ENCODE data around the gene ZNF844. TPM values are rescaled to one million over a fixed set of nuclear protein-coding genes. Genes with fewer than 3 reads are reported as not detected.
"Not testable (repeated sequence)": the region's sequence is repeated elsewhere in the genome, so short reads cannot be mapped to it uniquely, and the experiment has no call there.

Gene ZNF844
- polyA plus RNA-seq, 1 of the 3 experiments (the other 2 are of a cell fraction): 0.28 TPM

DNA sequence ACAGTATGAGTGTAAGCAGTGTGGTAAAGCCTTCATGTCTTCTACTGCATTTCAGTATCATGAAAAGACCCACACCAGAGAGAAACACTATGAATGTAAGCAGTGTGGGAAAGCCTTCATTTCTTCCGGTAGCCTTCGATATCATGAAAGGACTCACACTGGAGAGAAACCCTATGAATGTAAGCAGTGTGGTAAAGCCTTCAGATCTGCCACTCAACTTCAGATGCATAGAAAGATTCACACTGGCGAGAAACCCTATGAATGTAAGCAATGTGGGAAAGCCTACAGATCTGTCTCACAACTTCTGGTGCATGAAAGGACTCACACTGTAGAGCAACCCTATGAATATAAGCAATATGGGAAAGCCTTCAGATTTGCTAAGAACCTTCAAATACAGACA, 12.8 kb downstream of the ZNF844 start:
- Histone ChIP-seq H3K4me2 (no peak overlapping the region), H3K79me2 (ENCODE audit: insufficient read depth) (no peaks in the 10 kb centered on the region), H3K27ac (ENCODE audit: low read depth in 2 of 2, low read length in 1 of 2) (no peak overlapping the region), H3K36me3 (replicated peaks in 1 of 2; ENCODE audit: control insufficient read depth in 1 of 2, insufficient read depth in 2 of 2, low read length in 1 of 2) (peaks cover 14 to 21% of the 10 kb centered on the region in 2 experiments), H3K9me2 (no peaks in the 10 kb centered on the region), H2AFZ (ENCODE audit: low read depth) (no peak overlapping the region), H3K27me3 (ENCODE audit: insufficient read depth) (no peaks in the 10 kb centered on the region), H3K9me3 (peaks cover 24% of the 10 kb centered on the region; the same call in 1 of the 2 replicates), H3K9ac (no peak overlapping the region), H3K4me1 (ENCODE audit: control insufficient read depth in 1 of 2, insufficient read depth in 2 of 2, low read depth in 1 of 2, low read length in 1 of 2) (no peaks in the 10 kb centered on the region), H3F3A (replicated peaks; ENCODE audit: insufficient read depth) (no peaks in the 10 kb centered on the region), H4K20me1 (ENCODE audit: insufficient read depth) (no peaks in the 10 kb centered on the region), H3K4me3 (ENCODE audit: low read depth in 2 of 2, low read length in 1 of 2) (no peak overlapping the region; a peak in 1 of 4 replicates)
- TF ChIP-seq FOXJ3 (CRISPR knock-in tag; IDR thresholded peaks at IDR 0.05): no peak
- TF ChIP-seq, protein P1, sequence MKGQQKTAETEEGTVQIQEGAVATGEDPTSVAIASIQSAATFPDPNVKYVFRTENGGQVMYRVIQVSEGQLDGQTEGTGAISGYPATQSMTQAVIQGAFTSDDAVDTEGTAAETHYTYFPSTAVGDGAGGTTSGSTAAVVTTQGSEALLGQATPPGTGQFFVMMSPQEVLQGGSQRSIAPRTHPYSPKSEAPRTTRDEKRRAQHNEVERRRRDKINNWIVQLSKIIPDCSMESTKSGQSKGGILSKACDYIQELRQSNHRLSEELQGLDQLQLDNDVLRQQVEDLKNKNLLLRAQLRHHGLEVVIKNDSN (IDR thresholded peaks at IDR 0.05; ENCODE audit: borderline replicate concordance, low read depth): no peak
- no peak for TF ChIP-seq MEF2A (IDR thresholded peaks at IDR 0.05; ENCODE audit: borderline replicate concordance, low read depth)
- TF ChIP-seq JUND (IDR thresholded peaks at IDR 0.05): no peak
- TF ChIP-seq RFX5 (IDR thresholded peaks at IDR 0.05; ENCODE audit: low read length): no peak
- no peak for TF ChIP-seq SMC3 (IDR thresholded peaks at IDR 0.05; ENCODE audit: low read depth, low read length)
- no peak for TF ChIP-seq FOSL2 (IDR thresholded peaks at IDR 0.05; ENCODE audit: borderline replicate concordance, low read depth)
- no peak for TF ChIP-seq MXI1 (IDR thresholded peaks at IDR 0.05; ENCODE audit: low read depth, low read length)
- no peak for TF ChIP-seq TEAD4 (IDR thresholded peaks at IDR 0.05; ENCODE audit: borderline replicate concordance, insufficient read depth)
- ChIA-PET CTCF (no interaction called here), POLR2A (no interaction called here)
- no peak for DNase-seq
- WGBS (ENCODE audit: low lambda C conversion rate): 68% methylated on average over 3 of the region's 3 CpGs

DNA sequence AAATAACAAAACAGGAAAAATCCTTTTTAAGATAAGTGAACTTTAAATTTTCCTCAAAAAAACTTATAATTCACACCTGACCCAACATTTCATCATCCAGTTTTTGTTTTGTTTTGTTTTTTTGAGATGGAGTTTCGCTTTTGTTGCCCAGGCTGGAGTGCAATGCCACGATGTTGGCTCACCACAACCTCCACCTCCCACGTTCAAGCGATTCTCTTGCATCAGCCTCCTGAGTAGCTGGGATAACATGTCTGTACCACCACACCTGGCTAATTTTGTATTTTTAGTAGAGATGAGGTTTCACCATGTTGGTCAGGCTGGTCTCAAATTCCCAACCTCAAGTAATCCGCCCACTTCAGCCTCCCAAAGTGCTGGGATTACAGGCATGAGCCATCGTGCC, 18.8 kb downstream of the ZNF844 start:
- H3K4me2 ChIP-seq; H3K79me2 ChIP-seq (ENCODE audit: insufficient read depth); H3K27me3 ChIP-seq (ENCODE audit: insufficient read depth); H3K4me3 ChIP-seq (ENCODE audit: low read depth in 2 of 2, low read length in 1 of 2); DNase-seq; H3K36me3 ChIP-seq (replicated peaks in 1 of 2; ENCODE audit: control insufficient read depth in 1 of 2, insufficient read depth in 2 of 2, low read length in 1 of 2); H3K9ac ChIP-seq; H3K9me2 ChIP-seq; H3K9me3 ChIP-seq; H4K20me1 ChIP-seq (ENCODE audit: insufficient read depth); H3K4me1 ChIP-seq (ENCODE audit: control insufficient read depth in 1 of 2, insufficient read depth in 2 of 2, low read depth in 1 of 2, low read length in 1 of 2); H3F3A ChIP-seq (replicated peaks; ENCODE audit: insufficient read depth); H2AFZ ChIP-seq (ENCODE audit: low read depth); H3K27ac ChIP-seq (ENCODE audit: low read depth in 2 of 2, low read length in 1 of 2): not testable (repeated sequence)
- CTCF ChIA-PET: interaction anchor here (1.2 kb wide), 1 partner anchor 24 kb away, joined by 4 read pairs; no protein-coding TSS in a partner anchor
- 44% methylated on average over 6 of the region's 6 CpGs for WGBS (ENCODE audit: low lambda C conversion rate)
- POLR2A ChIA-PET: interaction anchor here (1.0 kb wide), 1 partner anchor 31 kb away, joined by 4 read pairs; no protein-coding TSS in a partner anchor

DNA sequence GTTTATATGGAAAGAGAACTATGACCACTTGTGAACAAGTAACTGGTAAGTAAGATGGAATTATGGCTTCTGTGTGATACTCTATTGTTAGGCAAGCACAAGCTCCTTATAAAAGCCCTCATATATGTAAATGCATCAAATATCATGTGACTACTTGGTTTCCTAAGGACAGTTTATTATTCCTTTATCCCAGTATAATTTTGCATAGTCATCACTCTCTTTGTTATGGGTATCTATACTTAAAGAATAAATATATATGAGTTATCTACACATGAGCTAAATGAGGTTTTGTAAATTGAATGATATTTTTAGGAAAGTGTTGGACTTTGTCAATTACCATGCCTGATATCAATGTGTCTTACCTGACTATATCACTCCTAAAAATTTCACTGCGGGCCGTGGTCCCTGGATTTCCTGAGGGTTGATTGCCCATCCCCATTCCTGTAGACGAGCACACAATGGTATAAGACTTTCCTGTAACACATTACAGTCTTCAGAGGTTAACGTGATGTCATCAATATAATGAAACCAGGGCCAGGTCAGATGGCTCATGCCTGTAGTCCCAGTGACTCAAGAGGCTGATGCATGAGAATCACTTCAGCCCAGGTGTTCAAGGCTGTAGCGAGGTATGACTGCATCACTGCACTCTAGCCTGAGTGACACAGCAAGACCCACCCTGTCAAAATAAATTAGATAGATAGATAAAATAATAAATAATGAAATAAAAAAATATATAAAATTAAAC, 20.7 kb downstream of the ZNF844 start:
- WGBS (ENCODE audit: low lambda C conversion rate): 43% methylated on average over 5 of the region's 5 CpGs
- Histone ChIP-seq H2AFZ (ENCODE audit: low read depth) (no peak overlapping the region), H3K27me3 (ENCODE audit: insufficient read depth) (no peaks in the 10 kb centered on the region), H4K20me1 (ENCODE audit: insufficient read depth) (no peaks in the 10 kb centered on the region), H3K79me2 (ENCODE audit: insufficient read depth) (no peaks in the 10 kb centered on the region), H3K9me3 (no peaks in the 10 kb centered on the region), H3K4me3 (ENCODE audit: low read depth in 2 of 2, low read length in 1 of 2) (no peak overlapping the region), H3K36me3 (replicated peaks in 1 of 2; ENCODE audit: control insufficient read depth in 1 of 2, insufficient read depth in 2 of 2, low read length in 1 of 2) (no peaks in the 10 kb centered on the region), H3K9ac (no peak overlapping the region), H3K27ac (ENCODE audit: low read depth in 2 of 2, low read length in 1 of 2) (no peak overlapping the region), H3K4me2 (no peak overlapping the region), H3K4me1 (ENCODE audit: control insufficient read depth in 1 of 2, insufficient read depth in 2 of 2, low read depth in 1 of 2, low read length in 1 of 2) (no peaks in the 10 kb centered on the region), H3K9me2 (no peaks in the 10 kb centered on the region), H3F3A (replicated peaks; ENCODE audit: insufficient read depth) (no peaks in the 10 kb centered on the region)
- DNase-seq: no peak
- POLR2A ChIA-PET: no interaction called here
- CTCF ChIA-PET: interaction anchor here (1.1 to 1.2 kb wide), 2 partner anchors 55 to 56 kb away, joined by 3 read pairs; partner anchors contain the start of gene ZNF20
- no peak for TF ChIP-seq MXI1 (IDR thresholded peaks at IDR 0.05; ENCODE audit: low read depth, low read length)
- TF ChIP-seq, protein P1 (IDR thresholded peaks at IDR 0.05; ENCODE audit: borderline replicate concordance, low read depth): no peak
